Left ventricle myocardium inferior (tissue), 1 donor: Measurements from ENCODE around the gene SAP30BP. TPM values are rescaled to one million over a fixed set of nuclear protein-coding genes. Genes with fewer than 3 reads are reported as not detected.

ENCODE experiments used
- DNase-seq: peaks from one replicate; pipeline ENCODE4 v3.0.0-alpha.2; 2020
- H3K27ac ChIP-seq: fragments of 200-600 bp; replicated peaks from 2 replicates; pipeline ENCODE4 v1.8.0; 2021
- H3K27me3 ChIP-seq: fragments of 200-600 bp; 2 replicates; pipeline ENCODE4 v1.8.0; 2021; ENCODE audit warnings: low read depth
- H3K36me3 ChIP-seq: fragments of 200-600 bp; 2 replicates; pipeline ENCODE4 v1.8.0; 2021
- H3K4me1 ChIP-seq: fragments of 200-600 bp; 2 replicates; pipeline ENCODE4 v1.8.0; 2021
- H3K4me3 ChIP-seq: fragments of 200-600 bp; 2 replicates; pipeline ENCODE4 v1.8.0; 2021; ENCODE audit warnings: mild to moderate bottlenecking, moderate library complexity
- H3K9me3 ChIP-seq: fragments of 200-600 bp; replicated peaks from 2 replicates; pipeline ENCODE4 v1.8.0; 2021
- CTCF ChIP-seq: fragments of 200-600 bp; IDR thresholded peaks from 2 replicates; pipeline ENCODE4 v1.8.0; 2021; ENCODE audit warnings: antibody characterized with exemption, mild to moderate bottlenecking, borderline replicate concordance
- intact Hi-C: fragments of 100-400 bp; cut with micrococcal nuclease; formaldehyde crosslinking; loops from one replicate; pipeline ENCODE4 v1.11.0; 2022
- total RNA-seq: library from RNA; stranded (reverse); fragmentation: NEBNext Ultra II Directional; extraction: Animal tissue kit (Norgen Biotek cat#: 25700); gene quantifications from one replicate; pipeline ENCODE4 v1.2.1, GENCODE V29; 2021
- donor health status: DM: no; HTN: yes; CAD: no; lungs with severe emphysema.

The SAP30BP gene
- total RNA-seq, 1 donor from 2014 or later: 47.2 TPM

- H3K36me3 ChIP-seq: peaks cover 26% of the 10 kb centered on the region
- no peak for TF ChIP-seq CTCF
- peak overlapping the region; percentile 96 for H3K27ac ChIP-seq
- H3K9me3 ChIP-seq: no peaks in the 10 kb centered on the region
- H3K4me3 ChIP-seq: no peak overlapping the region
- intact Hi-C loops: no loop called here
- H3K4me1 ChIP-seq: peaks cover 98% of the 10 kb centered on the region
- no peaks in the 10 kb centered on the region for H3K27me3 ChIP-seq
- DNase-seq: peak; percentile 73
These were observed 28.7 kb downstream of the SAP30BP start for GRCh38 chr17:75695830-75696271.

- TF ChIP-seq CTCF: no peak
- Histone ChIP-seq H3K4me1 (peaks cover 93% of the 10 kb centered on the region), H3K4me3 (no peak overlapping the region), H3K9me3 (no peaks in the 10 kb centered on the region), H3K36me3 (peaks cover 44% of the 10 kb centered on the region), H3K27me3 (no peaks in the 10 kb centered on the region), H3K27ac (peak overlapping the region; percentile 96)
- no peak for DNase-seq
- intact Hi-C loops: no loop called here
These were observed 30.6 kb downstream of the SAP30BP start for GRCh38 chr17:75697651-75698291.

GRCh38 chr17:75698659-75699058 is 31.5 kb downstream of the SAP30BP start:
- intact Hi-C loops: no loop called here
- no peak for TF ChIP-seq CTCF
- Histone ChIP-seq H3K4me3 (no peak overlapping the region), H3K9me3 (no peaks in the 10 kb centered on the region), H3K4me1 (peaks cover 86% of the 10 kb centered on the region), H3K36me3 (peaks cover 53% of the 10 kb centered on the region), H3K27ac (peak overlapping the region; percentile 96), H3K27me3 (no peaks in the 10 kb centered on the region)
- no peak for DNase-seq

DNA sequence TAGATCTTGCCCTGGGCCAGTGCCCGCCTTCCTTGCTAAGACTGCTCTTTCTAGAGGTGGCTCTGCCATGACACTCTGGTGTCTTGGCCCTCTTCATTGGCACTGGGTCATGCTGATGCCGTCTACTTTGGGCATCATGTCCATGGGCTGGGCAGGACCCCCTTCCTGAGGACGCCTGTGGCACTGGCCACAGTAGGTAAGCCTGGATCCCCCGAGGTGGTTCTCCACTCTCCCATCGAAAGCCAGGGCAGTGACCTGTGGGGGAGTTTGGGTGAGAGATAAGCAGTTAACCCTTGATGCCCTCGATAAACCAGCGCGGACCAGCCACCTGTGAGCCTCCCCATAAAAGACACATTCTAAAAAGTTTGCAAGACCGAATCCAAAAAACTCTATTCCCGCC is 34.1 kb downstream of the SAP30BP start:
- peaks cover 64% of the 10 kb centered on the region for H3K36me3 ChIP-seq
- no peaks in the 10 kb centered on the region for H3K27me3 ChIP-seq
- no peaks in the 10 kb centered on the region for H3K9me3 ChIP-seq
- peak overlapping the region; percentile 96 for H3K27ac ChIP-seq
- intact Hi-C loops: no loop called here
- DNase-seq: no peak
- TF ChIP-seq CTCF: no peak
- no peak overlapping the region for H3K4me3 ChIP-seq
- H3K4me1 ChIP-seq: peaks cover 79% of the 10 kb centered on the region

- Histone ChIP-seq H3K4me1 (peaks cover 79% of the 10 kb centered on the region), H3K27me3 (no peaks in the 10 kb centered on the region), H3K4me3 (no peak overlapping the region), H3K9me3 (no peaks in the 10 kb centered on the region), H3K27ac (no peak overlapping the region), H3K36me3 (peaks cover 83% of the 10 kb centered on the region)
- no peak for TF ChIP-seq CTCF
- intact Hi-C loops: no loop called here
- no peak for DNase-seq
These were observed 36.1 kb downstream of the SAP30BP start for GRCh38 chr17:75703191-75703590.
